Measurements from ENCODE around the gene OSTM1. TPM values are rescaled to one million over a fixed set of nuclear protein-coding genes. Genes with fewer than 3 reads are reported as not detected.
A peak's percentile ranks its signal among the peaks of the same experiment; 100 is the strongest.

Gene OSTM1
- total and polyA plus RNA-seq, 2 of the 8 experiments (the other 6 are each of a cell fraction or from before 2014, with no cell fraction given), result 17.7 to 26.1 TPM

- CTCF ChIA-PET (ENCODE audit: partially characterized antibody), result interaction anchor here (1.1 to 1.7 kb wide), 2 partner anchors 86 to 88 kb away, joined by 3 to 4 read pairs; no protein-coding TSS in a partner anchor
Observed at GRCh38 chr6:108068618-108069017, 5.9 kb downstream of the OSTM1 start.

More at GRCh38 chr6:108068618-108069017, 5.9 kb downstream of the OSTM1 start:
- Histone ChIP-seq H3K56ac (replicated peaks; ENCODE audit: insufficient read length, low read depth, low read length) (peak overlapping the region; percentile 38), H3K14ac (ENCODE audit: insufficient read length) (no peak overlapping the region), H4K8ac (ENCODE audit: extremely low read depth, insufficient read depth, low read length) (no peak overlapping the region), H4K5ac (ENCODE audit: insufficient read length, low read depth, low read length) (no peak overlapping the region), H3K79me2 (ENCODE audit: control insufficient read depth in 1 of 2, insufficient read depth in 2 of 2, low read length in 2 of 2) (peaks cover 0 to 30% of the 10 kb centered on the region in 2 experiments; a peak in 2 of 4 replicates), H3K79me1 (ENCODE audit: low read depth, low read length) (no peaks in the 10 kb centered on the region; the same call in 1 of the 2 replicates), H2AFZ (ENCODE audit: low read length) (no peak overlapping the region), H3K9me3 (ENCODE audit: insufficient read depth in 2 of 2, low read depth in 1 of 2, low read length in 1 of 2) (no peaks in the 10 kb centered on the region), H2BK15ac (ENCODE audit: low read length) (no peak overlapping the region), H2BK20ac (ENCODE audit: low read length) (no peak overlapping the region), H3K18ac (ENCODE audit: extremely low read depth, low read length) (no peak overlapping the region), H3K4me3 (ENCODE audit: extremely low read depth in 1 of 4, insufficient read depth in 2 of 4, low read depth in 3 of 4, low read length in 4 of 4) (no peak overlapping the region), H4K91ac (replicated peaks; ENCODE audit: insufficient read length, low read length) (no peak overlapping the region), H3K9ac (replicated peaks in 1 of 4; ENCODE audit: extremely low read depth in 1 of 4, low read depth in 3 of 4, low read length in 3 of 4) (no peak overlapping the region), H3K4ac (replicated peaks; ENCODE audit: insufficient read length, low read depth, low read length) (no peak overlapping the region), H3K27ac (ENCODE audit: low read depth, low read length) (no peak overlapping the region), H3K27me3 (replicated peaks in 1 of 4; ENCODE audit: control insufficient read depth in 3 of 4, extremely low read depth in 1 of 4, insufficient read depth in 3 of 4, low read length in 3 of 4) (peaks cover 0 to 1% (median 0%) of the 10 kb centered on the region in 4 experiments; a peak in 1 of 7 replicates), H3K23me2 (ENCODE audit: low read depth, low read length) (no peaks in the 10 kb centered on the region; the same call in 1 of the 2 replicates), H2BK12ac (ENCODE audit: low read depth, low read length) (no peak overlapping the region), H3K4me1 (replicated peaks in 1 of 4; ENCODE audit: control insufficient read depth in 3 of 4, insufficient read depth in 4 of 4, low read length in 3 of 4) (peaks cover 0 to 8% (median 1%) of the 10 kb centered on the region in 4 experiments; a peak in 3 of 7 replicates), H3K4me2 (ENCODE audit: insufficient read depth in 1 of 2, low read depth in 2 of 2, low read length in 2 of 2) (no peak overlapping the region), H3K36me3 (ENCODE audit: control insufficient read depth in 2 of 4, insufficient read depth in 4 of 4, low read length in 3 of 4) (peaks cover 0 to 4% (median 2%) of the 10 kb centered on the region in 4 experiments; a peak in 3 of 8 replicates), H3K23ac (ENCODE audit: insufficient read length) (no peak overlapping the region), H2BK120ac (replicated peaks; ENCODE audit: low read depth, low read length) (no peak overlapping the region), H4K20me1 (replicated peaks in 1 of 2; ENCODE audit: control insufficient read depth in 1 of 2, insufficient read depth in 2 of 2, low read length in 2 of 2) (peaks cover 0 to 3% of the 10 kb centered on the region in 2 experiments), H2AK5ac (ENCODE audit: low read depth, low read length) (no peak overlapping the region), H2BK5ac (ENCODE audit: low read depth, low read length) (no peak overlapping the region)
- 86% methylated on average over 2 of the region's 2 CpGs; no CpG with 5 or more reads in 1 of the 2 experiments for WGBS, 2 experiments (ENCODE audit: extremely low coverage in 1 of 2, insufficient coverage in 1 of 2, insufficient read length in 1 of 2, insufficient replicate concordance in 2 of 2, low coverage in 1 of 2, low lambda C conversion rate in 2 of 2, missing lambda C conversion rate in 1 of 2)
- DNase-seq (ENCODE audit: low read depth in 1 of 2, low spot score in 2 of 2) (no peak), FAIRE-seq (no peak)
- TF ChIP-seq POLR2AphosphoS5 (IDR thresholded peaks at IDR 0.05; ENCODE audit: low read depth, low read length), result no peak
- no peak for TF ChIP-seq KDM1A (IDR thresholded peaks at IDR 0.05; ENCODE audit: borderline replicate concordance, low read length)
- TF ChIP-seq EZH2 (IDR thresholded peaks at IDR 0.05; ENCODE audit: low read depth, low read length, severe bottlenecking), result no peak
- no peak for TF ChIP-seq USF2 (IDR thresholded peaks at IDR 0.05; ENCODE audit: low read length)
- POLR2A ChIA-PET (ENCODE audit: partially characterized antibody), result no interaction called here
